Measurements from ENCODE around the gene ANO5.

Gene ANO5

GRCh38 chr11:22192642-22193347 is at the start of gene ANO5:
Gene ANO5 (plus strand): TSS chr11:22193085. CDS start chr11:22193493, 408 bp downstream.
- no peak for DNase-seq

- no peak for DNase-seq
These were observed 41.2 kb upstream of the ANO5 start for GRCh38 chr11:22151649-22152197.

DNA sequence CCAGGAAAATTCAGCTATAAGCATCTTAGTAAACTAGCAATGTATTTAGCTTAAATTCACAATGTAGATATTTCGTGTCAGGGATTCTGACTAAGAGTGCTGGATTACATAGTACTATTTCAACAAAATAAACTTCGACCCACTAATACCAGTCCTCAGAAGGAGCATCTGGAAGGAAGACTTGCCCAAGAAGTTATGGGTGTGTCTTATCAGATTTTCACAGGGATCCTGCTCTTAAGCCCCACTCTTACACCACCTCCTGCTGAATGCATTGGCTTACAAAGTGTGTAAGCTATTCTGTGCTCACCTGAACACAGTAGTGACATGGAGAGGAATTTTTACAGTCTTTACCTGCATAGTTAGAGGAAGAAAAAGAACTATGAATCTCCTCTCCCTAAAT is 35.4 kb upstream of the ANO5 start:
- no peak for DNase-seq

DNA sequence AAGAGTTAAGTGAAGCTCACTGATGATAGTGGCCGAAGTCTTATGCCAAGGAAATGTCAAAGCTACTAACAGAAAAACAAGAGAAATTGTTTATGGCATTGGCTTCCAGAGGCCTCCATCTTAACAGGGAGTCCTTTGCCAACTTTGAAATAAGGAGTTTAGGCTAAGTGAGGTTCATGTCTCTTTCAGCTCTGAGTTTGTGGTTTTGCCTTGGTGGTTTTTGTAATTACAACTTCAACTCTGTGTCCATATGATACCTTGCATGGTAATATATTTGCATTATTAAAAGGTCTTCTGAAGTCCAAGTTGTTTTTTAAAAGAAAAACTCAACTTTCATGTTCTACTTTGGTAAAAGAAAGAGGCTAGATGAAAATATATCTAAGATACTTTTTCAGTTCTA is 31.4 kb upstream of the ANO5 start:
- DNase-seq, result no peak

DNA sequence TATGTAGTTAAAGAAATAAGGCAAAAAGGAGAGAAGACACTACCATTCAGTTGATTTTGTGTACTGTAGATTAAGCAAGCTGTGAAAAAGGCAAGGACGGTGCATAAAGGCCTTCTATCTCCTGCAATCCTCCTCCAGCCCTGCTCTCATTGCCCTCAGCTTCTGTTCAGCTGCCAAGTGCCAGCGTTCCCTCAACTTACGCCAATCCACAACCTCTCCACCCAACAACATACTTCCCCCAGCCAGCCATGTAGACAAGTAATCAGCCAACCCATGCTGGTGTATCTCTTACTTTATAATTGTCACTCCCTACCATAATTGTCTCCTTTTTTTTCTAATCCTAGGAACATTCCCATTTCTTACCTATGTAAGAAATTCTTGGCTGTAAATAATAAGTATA is 30.1 kb upstream of the ANO5 start:
- DNase-seq, result no peak

- no peak for DNase-seq
These were observed 29.5 kb upstream of the ANO5 start for GRCh38 chr11:22163394-22163797.

DNA sequence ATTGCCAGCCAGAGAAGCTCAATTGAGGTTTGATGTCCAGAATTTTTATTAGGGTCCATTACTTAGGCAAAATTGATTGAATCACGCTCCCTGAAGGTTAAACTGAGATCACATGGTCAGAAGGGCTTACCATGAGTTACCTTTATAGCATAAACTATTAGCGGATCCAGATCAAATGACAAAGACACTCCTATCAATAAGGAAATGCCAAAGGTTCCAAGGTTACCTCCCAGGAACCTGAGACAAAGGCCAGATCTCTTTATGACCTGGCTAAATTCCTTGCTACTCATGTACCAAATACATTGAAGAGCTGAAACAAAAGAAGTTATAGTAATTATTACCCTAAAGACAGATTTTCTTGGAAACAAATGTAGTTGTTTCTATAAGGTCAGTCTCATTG is 27.8 kb upstream of the ANO5 start:
- DNase-seq, result no peak

- DNase-seq, result no peak
These were observed 26.9 kb upstream of the ANO5 start for GRCh38 chr11:22165759-22166513.

DNA sequence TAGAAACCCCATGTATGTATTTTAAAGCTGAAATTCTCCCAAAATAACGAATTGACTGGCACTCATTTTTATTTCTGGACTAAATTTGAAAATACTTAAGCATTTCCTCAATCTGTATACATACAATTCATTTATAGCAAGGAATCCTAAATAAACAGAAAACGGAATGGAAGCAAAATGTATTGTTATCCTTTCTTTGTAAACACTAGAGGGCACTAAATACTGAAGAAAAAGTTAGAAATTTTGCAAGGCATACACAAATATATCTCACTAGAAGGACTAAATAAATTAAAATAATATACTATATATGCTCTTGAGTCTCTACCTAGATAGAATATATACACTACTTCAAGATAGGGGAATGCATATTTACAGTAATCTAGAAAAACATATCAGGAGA is 23.1 kb upstream of the ANO5 start:
- DNase-seq, result no peak

DNA sequence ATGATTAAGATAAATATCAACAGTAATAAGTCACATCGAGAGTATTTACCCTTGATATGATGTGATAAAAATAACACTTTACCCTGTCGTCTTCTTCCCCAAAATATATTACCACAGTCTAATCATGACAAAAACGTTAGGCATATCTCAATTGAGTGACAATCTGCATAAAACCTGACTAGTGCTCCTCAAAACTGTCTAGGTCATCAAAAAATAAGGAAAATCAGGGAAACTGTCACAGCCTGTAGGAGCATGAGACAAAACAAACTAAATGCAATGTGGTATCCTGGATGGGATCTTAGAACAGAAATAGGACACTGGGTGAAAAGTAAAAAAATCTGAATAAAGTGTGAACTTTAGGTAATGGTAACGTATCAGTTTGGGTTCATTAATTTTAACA is 19.4 kb upstream of the ANO5 start:
- no peak for DNase-seq

DNA sequence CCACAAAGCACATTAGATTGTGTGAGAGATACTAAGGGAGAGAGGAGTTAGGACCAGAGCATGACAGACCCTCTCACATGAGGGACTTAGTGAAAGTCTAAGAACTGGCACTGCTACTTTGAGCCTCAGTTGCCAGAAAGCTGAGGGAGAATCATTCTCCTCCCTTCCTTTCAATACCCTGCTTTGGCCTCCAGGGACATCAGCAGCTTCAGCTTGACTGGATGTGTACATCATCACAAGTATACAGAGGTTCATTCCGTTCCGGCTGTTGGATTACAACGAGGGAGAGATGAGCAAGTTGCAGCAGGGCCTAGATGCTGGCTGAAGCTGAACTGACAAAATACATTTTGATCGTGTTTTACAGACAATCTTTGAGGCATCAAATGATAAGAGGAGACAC is 15.7 kb upstream of the ANO5 start:
- no peak for DNase-seq

DNA sequence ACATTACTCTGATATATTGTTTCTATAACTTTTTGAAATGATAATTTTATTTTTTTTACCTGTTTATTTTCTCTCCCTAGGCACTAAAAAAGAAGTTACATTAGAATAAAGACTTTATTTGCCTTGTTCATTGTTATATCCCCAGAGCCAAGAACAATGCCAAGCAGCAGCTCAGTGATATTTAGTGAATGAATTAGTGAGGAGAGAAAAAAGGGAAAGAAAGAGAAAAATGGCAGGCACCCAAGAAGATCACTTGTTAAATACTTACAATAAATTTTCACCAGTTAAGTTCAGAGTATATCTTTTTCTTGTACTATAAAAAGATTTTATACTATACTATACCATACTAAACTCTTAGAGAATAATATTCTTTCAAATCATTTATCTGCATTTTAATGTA is 13.3 kb upstream of the ANO5 start:
- DNase-seq, result no peak

DNA sequence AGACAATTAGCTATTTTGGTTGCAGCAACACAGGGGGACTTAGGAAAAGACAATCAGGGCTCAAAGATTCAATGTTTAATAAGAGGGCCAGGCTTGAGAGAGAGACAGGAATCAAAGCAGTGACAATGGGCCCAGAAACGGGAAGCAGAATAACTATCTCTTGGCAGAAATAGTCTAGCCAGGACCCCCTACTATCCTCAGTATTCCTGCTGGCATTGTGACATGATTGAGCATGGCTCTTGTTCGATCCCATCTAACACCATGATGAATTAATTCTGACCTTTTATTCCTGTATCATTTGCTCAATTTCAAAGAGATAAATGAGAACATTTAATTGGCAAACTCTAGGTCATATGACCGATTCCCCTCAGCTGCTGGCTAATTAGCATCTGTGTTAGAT is 12.8 kb upstream of the ANO5 start:
- no peak for DNase-seq

DNA sequence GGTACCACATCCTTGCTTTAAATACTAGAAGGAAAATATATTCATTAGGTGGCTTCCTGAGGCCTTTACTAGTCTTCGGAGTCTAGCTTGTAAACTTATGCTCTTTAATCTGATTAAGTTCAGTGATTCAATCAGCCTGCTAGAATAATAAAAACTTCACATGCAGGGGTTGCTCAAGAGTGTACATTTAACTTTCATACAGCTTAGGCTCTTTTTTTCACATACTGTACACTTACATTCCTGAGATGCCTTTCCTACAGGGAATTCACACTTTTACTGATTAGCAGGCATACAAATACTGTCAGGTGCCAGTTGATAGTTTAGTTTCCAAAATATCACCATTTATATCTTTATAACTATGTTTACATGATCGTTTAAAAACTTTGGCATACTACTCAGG is 3.2 kb upstream of the ANO5 start:
- DNase-seq, result no peak

DNA sequence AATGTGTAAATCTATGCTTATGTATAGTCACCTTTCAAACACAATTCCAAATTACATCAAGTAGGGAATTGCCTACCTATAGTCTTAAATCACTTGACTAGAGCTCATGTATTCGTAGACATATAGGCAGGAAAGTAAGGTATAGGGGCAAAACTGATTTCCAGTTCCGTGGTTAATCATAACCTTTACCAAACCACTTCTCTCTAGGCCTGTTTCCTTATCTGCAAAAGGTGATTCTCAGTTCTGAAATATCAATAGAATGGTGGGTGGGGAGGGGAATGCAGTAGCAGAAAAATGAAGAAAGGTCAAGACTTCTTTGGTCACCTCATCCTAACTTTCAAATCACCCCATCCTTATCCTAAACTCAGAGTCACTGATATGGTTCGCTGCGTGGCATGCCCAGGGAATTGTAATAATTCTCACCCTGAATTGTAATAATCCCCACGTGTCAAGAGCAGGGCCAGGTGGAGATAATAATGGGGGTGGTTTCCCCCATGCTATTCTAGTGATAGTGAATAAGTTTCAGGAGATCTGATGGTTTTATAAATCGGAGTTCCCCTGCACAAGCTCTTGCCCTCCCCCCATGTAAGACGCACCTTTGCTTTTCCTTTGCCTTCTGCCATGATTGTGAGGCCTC is 1.9 kb upstream of the ANO5 start:
- DNase-seq, result no peak

GRCh38 chr11:22192289-22192641 is 620 bp upstream of the ANO5 start:
- no peak for DNase-seq

- DNase-seq, result no peak
These were observed 615 bp downstream of the ANO5 start for GRCh38 chr11:22193348-22194051.

DNA sequence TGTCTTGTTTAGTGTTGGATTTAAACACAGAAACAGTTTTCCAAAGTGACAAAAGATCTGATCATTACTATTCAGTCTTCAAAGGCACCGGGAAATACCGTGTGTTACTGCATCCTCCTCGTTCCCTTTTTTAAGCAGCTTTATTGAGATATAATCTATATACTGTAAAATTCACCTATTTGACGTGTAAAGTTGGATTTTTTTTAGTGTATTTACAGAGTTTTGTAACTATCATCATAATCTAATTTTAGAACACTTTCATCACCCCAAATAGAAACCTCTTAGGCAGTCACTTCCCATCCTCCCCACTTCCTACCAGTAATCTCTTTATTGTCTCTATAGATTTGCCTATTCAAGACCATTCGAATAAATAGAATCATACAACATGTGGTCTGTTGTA is 1.4 kb downstream of the ANO5 start:
- no peak for DNase-seq

DNA sequence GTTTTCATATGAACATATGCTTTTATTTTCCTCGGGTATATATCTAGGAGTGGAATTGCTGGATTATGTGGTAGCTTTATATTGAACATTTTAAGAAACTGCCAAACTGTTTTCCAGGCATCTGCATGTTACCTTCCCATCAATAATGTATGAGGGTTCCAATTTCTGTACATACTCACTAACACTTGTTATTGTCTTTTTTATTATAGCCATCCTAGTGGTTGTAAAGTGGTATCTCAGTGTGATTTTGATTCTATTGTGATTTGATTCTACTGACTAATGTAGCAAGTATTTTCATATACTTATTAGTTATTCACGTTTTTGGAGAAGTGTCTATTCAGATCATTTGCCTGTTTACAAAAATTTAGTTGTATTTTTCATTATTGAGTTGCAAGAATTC is 2.0 kb downstream of the ANO5 start:
- no peak for DNase-seq

DNA sequence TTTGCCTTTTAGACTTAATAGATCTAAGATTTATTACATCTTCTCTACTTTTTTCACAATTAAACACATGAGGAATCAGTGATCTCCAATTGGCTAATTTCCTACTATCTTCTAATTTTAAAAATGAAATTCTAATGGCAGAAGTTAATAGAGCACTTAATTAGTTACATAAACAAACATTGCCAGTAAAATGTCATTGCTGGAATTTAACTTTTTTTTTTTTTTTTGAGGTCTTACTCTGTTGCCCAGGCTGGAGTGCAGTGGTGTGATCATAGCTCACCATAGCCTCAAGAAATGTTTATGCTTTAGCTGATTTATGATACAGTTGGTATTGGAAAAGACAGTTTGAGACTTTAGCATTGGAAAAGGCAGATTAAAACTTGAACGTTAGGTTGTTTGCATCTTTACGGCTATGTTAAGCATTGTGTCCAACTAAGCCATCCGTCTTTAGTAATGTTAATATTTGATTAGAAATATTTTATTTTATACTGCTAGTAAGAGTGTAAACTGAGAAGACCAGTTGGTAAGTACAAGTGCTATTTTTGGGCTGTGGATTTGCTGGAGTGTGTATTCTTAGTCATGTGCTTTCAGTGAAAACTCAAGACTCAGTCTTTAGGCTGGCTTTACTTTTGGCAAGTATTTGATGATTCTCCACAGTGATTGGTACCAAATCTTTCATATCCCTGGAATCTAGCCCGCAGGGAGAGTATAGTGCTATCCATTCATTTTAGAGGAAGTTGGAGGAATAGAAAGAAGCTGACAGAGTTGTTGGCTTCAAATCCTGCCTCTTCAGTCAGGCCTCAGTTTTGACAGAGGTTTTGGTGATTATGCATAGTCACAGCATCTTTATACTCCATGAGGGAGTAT is 4.5 kb downstream of the ANO5 start:
- no peak for DNase-seq

- DNase-seq, result no peak
These were observed 6.4 kb downstream of the ANO5 start for GRCh38 chr11:22199243-22199642.

DNA sequence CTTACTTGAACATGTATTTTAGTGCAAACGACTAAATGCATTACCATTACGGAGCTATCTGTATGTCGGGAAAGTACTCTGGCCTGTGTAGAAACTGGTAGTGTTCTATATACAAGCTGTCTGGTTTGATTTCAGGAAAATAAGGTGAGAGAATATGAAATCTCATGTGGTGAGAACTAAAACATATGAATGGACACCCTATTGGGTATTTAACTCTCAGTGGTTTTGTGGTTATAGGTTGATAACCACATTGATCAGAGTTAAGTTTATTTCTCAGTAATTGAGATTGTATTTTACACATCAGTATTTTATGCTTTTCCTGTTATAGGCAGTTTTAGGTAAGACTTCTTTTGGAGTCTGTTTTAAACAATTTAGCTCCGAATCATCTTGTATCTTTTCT is 10.4 kb downstream of the ANO5 start:
- DNase-seq, result no peak

Measured in NCI-H1048 (cell line).